ENCODE measurements around the gene VAT1L.

VAT1L gene

DNA sequence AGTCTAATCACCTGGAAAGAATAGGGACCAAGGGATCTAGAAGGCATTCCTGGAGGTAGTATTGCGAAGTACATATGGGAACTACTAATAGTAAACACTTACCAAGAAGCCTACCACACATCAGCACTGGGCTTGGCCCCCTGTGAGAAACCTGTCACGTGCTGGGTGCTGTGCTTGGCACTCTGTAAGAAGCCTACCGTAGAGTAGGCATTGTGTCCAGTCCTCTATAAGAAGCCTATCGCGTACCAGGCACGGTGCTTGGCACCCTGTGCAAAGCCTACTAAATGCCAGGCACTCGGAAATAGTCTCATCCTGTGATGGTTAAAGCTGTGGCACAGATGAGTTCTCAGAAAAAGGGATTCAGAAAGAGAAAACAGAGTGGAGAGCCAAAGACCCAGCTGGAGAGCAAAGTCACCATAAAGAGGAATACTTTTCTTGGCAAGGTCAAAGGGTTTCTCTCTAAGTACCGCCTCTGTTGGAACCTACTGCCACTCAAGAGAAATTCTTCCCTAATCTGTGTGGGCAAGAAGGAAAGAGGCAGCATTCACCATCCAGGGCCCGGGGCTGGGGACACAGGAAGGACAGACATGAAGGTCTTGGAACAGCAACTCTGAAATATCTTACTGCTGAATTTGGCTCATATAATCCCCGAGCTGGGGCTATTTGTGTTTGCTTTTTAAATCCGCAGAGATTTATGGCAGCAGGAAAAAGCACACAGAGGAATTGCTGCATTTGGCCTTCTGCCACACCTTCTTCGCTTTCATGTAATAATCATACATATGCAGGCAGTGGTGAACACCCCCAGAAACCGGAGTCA is 81.8 kb downstream of the VAT1L start:
- no peak for DNase-seq (ENCODE audit: low spot score)

DNA sequence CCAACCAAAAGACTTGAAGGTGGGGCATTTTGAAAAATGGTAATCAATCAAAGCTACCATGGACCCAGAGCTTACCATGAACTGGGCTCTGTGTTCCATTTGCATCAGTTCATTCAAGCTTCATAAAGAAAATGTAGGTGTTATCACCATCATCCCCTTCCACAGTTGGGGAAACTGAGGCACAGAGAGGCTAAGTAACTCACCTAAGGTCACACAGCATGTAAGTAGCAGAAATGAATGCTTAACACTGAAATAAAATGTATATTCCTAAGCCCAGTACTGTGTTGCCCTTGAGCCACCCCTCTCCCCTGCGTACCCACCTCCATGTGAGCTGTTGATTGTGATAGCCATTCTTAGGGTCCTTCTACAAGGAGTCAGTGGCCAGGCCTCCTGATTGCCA is 83.6 kb downstream of the VAT1L start:
- DNase-seq (ENCODE audit: low spot score) = no peak

DNA sequence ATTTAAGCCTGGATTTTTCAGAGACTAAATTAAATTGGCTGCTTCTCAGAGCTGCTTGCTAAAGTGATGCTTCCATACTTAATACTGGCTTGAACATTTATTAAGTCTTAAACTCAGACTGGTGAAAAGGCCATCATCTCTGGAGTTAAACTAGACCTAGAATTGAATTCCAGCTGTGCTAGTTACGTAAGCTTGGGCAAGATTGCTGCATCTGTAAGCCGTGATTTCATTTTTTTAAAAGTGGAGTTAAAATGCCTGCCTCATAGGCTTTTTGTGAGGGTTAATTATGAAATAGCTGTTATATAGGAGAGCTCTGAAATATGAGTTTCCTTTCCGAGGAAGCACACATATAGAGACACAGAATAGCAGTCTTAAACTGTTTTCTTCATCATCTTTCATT is 84.7 kb downstream of the VAT1L start:
- no peak for DNase-seq (ENCODE audit: low spot score)

DNA sequence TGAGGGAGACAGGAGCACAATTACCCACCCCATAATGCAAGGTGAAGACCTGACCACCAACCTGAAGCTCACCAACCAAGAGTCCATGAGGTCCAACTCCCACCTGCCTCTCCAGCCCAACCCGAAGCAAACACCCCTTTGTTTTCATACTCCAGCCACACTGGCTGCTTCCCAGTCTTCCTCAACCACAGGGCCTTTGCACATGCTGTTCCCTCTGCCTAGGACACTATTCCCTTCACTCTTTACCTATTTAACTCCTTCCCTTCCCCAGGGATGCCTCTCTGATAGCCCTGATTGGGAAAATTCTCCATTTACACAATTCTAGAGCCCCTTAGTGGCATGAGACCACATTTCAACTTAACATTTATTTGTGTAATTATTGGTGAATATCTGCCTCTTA is 86.0 kb downstream of the VAT1L start:
- no peak for DNase-seq (ENCODE audit: low spot score)

DNA sequence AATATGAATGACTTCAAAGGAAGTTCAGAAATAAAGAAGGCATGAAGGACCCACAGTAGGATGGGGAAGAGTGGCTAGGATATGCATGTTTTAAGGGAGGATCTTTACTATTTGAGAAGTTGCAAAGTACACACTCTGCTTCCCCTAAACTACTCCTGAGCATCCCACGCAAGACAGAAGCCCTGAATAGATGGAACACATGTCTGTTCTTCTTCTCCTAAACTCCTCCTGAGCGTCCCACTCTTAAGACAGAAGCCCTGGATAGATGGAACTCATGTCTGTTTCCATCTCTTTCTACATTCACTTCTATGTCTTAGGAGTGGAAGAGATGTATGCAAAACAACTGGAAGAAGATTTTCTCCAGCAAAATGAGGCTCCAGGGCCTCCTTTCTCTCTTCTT is 88.4 kb downstream of the VAT1L start:
- peak; percentile 52 for DNase-seq (ENCODE audit: low spot score)

DNA sequence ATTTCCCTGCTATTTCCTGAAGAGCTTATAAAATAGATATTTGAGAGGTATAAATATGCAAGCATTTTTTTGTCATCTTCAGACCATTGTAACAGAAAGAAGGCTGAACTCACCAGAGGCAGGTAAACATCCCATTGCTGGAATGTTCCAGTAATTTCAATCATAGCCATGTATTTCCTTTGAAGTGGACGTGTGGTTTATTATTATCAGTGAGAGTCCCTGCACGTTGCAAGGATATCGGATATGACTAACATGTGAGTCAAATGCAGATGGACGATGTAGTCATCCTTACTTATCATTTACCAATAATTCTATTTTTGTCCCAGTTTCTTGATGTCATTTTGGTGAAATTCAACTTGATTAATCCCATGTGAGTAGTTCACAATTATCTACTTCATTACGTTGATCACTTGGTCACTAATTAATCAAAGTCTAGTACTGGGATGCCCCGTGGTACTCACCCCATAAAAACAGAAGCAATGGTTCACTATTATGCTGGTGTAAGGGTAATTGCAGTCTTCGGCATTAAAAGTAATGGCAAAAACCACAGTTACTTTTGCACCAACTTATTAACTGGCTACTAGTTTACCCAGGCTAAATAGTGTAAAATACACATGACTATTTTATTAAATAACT is 89.5 kb downstream of the VAT1L start:
- DNase-seq (ENCODE audit: low spot score) = no peak

DNA sequence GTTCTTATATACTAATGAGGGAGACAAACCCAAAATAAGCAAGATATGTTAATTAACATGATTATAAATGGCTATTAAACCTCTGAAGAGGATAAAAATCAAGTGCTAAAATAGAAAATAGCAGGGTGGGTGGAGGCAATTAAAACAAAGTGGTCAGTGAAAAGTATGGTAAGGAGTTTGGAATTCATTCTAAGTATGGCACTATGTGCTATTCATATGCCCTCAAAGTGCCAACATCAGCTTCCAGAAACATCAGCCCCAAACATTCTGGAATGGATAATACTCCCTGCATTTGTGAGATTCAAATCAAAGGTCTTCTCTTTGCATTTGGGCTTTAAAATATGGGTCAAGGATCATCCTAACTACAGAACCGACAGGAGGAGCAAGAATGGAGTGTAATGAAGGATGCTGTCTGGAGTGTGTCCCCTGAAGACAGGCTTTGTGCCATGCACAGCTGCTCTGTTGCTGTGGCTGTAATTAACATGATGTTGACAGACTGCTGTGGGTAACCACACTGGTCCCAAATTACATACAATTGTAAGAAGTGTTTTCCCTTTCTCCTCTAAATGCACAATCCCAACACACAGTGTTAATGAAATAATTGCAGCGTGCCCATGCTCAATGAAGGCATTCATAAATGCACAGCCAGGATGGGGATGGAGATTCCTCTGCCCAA is 93.1 kb downstream of the VAT1L start:
- DNase-seq (ENCODE audit: low spot score) = no peak

DNA sequence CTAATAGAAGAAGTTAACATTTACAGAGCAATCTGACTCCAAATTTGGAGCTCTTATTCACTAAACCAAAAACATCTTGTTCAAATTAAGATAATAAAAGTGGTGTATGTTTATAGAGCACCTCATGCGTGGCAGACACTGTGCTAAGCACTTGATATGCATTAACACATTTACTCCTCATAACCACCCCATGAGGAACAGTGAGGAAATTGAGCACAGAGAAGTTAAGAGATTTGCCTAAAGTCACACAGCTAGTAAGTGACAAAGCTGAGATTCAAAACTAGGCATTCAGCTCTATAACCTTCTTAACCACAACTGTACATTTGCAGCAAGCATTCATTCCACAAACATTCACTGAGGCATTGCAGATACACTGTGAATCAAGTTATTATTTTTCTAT is 94.0 kb downstream of the VAT1L start:
- no peak for DNase-seq (ENCODE audit: low spot score)

DNA sequence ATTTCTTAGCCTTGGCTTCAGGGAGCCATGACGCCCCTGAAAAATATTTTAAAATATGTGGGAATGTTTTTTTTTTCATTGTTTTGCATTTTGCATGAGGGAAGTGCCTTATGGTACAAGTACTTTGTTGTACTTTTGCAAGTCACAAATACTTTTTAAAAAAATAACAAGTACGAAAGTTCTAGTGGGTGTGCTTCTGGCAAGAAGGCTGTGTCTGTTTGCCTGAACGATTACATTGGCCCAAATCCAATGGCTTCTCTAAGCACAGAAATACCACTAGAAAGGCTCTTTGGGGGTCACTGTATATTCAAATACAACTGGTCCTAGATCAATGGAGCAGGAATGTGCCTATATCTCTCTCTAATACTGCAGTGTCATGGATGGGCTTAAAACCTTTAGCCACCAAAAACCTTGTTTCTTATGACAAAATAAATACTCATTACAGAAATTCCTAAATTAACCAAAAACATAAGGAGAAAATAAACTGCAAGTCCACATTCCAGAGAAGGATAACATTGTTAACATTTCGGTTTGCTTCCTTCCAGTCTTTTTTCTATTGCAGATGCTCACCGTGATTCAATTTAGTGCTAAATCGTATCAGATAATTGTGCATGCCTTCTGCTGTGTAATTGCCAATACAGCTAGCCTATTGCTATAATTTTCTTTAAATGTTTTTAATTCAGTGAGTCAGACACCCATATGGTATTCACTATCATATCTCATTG is 97.4 kb downstream of the VAT1L start:
- no peak for DNase-seq (ENCODE audit: low spot score)

DNA sequence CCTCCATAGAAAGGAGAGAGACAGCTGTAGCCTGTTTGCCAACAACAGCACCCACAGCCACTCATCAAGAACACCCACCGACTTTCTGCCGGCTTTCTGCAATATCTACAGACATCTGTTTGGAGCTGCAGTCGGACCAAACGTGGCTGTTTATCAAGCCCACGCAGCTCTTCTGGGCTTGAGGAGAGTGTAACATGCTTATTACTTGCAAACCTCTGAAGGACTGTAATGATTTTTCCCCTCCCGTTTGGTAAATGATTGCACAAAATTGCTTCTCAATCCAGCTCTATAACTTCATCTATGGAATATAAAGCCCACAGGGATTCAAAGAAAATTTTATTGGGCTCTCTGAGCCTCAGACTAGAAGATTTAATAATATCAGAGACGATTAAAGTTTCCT is 100.5 kb downstream of the VAT1L start:
- DNase-seq (ENCODE audit: low spot score) = no peak

DNA sequence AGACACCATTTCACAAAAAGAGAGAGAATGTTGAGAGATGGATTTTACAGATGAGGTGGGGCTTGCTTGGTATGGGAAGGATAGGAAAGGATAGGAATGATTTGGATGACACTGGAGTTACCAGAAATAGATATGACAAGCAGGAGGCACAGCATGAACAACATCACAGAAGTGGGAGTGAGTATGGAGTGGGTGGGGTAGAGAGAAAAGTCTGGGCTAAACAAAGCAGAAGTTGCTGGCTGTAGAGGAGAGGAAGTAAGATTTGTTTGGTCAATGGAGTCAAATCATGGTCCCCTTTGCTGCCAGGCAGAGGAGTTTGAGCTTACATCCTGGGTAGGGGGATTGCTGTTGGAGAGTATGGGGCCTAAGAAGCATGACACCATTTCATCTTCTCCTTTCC is 101.7 kb downstream of the VAT1L start:
- DNase-seq (ENCODE audit: low spot score) = peak; percentile 42

DNA sequence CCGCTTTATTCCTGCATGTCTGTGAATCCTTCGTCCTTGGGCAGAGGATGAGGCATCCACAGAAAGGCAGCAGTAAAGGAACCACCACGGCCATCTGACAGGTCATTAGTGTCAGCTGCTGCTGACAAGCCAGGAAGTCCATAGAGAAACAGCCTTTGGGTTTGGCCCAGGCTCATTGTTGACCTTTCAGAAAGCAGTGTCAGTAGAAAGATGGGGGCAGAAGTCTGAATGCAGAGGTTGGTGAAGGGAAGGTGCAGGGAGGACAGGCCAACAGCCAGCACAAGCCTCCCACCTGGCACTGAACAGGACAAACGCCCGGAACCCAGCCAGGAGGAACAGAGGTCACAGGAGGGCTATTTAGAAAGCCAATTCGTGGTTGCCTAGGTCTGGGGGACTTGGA is 105.8 kb downstream of the VAT1L start:
- no peak for DNase-seq (ENCODE audit: low spot score)

DNA sequence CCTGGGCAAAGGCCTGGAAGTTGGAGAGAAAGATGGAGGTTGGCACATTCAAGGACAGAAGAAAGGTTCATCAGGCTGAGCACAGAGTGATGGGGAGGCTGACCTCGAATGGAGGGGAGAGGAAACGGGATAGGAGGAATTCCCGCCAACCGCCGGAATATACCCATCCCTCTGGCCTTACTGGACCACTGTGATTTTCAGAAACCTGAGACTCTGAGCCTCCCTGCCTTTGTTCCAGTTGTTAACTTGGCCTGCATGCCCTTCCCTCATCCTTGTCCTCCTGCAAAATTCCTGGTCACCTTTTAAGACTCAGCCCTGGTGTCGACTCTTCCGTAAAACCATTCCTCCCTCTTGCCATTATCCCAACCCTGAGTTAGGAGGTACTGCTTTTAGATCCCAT is 107.6 kb downstream of the VAT1L start:
- no peak for DNase-seq (ENCODE audit: low spot score)

DNA sequence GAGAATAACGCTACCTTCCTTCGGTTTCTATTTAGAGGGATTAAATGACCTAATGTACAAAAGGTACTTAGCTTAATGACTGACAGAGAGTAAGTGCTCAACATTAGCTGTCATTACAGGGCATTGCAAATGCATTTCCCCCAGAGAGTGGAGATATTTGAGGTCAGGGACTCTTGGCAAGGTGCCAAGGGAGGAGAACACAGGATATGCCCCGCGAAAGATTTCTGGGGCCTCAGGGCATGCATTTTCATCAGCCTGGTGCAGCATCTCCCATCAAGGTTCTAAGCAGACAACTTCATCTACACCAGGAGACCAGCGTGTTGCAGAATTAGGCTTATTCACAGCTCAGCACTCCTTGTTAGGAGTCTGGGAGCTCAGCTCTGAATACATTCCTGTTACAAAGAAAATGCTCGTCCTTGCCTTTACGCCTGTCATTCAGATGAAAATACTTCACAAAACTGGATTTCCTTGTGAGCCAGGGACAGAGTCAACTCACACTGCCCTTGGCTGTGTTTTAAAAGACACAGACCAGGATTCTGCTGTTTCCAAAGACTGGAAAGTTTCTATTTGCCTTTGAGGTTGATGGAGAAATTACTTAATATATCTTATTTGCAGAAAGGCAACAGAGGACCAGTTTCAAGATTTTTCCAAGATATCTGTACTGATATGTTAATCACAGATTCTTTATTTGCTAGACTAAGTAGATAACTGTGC is 108.2 kb downstream of the VAT1L start:
- DNase-seq (ENCODE audit: low spot score) = peak; percentile 39

DNA sequence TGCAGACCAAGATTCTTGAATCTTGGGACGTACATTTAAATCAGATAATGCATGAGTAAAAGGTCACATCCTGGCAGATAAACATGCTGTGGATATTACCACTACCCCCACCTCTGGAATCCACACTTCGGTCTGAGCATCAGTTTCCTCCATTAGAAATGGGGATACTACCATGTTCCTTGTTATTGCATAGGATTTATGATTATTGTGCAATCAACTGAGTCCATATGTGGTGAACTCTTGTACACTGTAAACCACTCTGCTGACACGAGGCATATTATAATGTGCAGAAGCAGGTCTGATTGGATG is 108.7 kb downstream of the VAT1L start:
- DNase-seq (ENCODE audit: low spot score) = no peak

DNA sequence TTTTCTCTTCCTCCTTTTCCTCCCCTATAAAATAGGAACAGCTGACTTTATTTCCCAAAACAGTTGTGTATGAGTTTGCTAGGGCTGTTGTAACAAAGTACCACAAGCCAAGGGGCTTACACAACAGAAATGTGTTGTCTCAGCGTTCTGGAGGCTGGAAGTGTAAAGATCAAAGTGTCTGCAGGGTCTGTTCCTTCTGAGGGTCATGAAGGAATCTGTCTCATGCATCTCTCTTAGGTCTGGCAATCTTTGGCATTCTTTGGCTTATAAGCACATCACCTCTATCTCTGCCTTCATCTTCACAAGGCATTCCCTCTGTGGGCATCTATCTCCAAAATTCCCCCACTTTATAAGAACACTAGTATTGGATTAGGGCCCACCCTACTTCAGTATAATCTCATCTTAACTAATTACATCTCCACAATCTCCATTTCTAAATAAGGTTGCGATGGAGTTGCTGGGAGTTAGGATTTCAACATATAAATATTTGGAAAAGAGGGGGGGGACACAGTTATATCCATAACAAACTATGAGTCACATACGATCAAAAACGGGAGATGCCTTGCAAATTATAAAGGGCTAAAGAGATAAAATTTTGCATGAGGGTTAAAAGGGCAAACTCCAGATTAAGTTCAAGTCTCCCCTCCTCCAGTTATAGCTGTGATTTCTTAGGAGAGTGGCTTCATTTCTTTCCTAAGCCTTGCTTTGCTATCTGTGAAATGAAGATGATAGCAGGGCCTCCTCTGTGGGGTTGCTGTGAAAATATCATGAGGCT is 109.7 kb downstream of the VAT1L start:
- DNase-seq (ENCODE audit: low spot score) = no peak

DNA sequence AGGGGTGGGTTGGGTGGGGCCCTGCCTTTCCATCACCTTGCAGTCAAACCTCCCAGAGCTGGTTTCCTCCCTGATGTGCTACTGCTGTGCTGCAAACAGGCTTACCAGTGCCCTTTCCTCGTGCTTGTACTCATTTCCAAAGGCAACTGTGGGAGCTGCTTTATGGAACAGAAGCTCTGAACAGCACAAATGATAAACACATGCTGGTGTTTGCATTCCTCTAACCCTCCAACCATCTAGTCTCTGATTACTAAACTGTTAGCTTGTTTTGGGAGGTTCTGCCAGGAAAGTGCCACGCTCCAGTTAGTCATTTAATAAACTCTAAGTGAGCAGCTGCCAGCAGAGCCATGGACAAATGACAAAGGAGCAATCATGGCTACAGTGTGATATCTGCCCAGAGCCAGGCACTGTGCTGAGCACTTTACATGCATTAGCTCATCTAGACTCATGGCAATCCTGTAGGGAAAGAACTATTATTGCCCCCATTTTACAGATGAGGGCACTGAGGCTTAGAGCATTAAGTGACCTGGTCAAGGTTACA is 110.4 kb downstream of the VAT1L start:
- DNase-seq (ENCODE audit: low spot score) = peak; percentile 23

DNA sequence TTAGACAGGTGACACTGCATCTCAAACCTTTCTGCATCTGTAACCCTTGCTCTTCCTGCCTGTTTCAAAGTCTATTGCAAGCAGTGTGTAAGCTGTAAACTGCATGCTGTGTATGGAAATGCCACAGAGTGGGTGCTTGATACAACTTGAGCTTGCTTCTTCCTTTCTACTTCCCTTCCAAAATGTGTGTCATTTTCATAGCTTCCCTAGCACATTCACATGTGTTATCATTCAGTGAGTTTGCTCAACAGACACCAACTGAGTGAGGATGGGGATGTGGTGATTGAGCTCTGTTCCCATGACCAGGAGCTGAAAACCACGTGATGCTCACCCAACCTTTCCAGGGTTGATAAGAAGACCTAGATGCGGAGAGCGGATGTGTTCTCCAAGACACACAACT is 111.1 kb downstream of the VAT1L start:
- DNase-seq (ENCODE audit: low spot score) = no peak

DNA sequence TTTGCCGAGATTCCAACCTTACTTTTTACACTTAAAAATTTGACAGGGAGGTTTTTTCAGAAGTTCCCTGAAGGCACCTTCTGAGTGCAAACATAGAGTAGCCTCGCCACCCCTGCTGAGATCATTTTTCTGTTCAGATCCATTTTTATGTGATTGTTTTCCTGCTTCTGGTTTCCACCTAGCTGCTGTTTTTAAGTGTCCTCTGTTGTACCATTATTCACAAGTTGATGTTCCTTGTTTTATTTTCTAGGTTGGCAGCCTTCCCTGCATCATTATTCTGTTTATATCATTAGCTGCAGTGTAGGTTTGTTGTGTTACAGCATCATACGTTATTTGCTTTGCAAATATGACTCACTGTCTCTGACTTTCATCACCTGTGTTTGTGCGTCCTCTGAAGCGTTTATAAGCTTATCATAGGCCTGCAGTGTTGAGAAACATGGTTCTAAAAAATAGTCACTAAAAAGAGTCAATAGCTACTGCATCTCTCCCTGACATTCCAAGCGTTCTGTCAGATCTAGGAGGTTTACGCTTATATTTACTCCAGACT is 117.1 kb downstream of the VAT1L start:
- DNase-seq (ENCODE audit: low spot score) = no peak

DNA sequence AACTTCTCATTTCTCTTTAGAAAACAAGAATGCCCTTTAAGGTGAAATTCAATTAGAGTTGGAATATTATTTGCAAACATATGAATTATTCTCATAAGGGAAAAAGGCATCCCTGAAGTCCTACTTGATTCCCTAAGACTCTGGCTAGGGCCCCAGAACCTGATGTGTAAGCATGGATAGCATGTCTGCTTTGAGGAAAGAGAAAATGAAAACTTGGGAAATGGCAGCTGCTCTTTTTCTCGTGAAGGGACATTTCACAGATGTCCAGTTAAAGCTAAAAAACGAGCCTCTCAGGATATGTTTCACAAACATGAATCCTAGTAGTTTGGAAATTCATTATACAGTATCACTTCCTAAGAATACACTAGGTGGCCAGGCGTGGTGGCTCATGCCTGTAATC is 121.7 kb downstream of the VAT1L start:
- DNase-seq (ENCODE audit: low spot score) = no peak

DNA sequence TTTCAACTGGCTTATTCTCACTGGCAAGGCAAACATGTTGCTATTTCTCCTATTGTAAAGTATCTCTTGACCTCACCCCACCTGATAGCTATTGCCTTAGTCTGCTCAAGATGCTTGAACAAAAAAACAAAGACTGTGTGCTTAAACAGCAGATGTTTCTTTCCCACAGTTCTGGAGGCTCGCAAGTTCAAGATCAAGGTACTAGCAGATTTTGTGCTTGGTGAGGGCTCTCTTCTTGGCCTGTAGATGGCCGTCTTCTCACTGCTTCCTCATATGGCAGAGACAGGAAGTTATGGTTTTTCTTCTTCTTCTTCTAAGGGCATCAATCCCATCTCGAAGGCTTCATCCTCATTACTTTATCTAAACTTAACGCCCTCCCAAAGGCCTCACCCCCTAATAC is 124.3 kb downstream of the VAT1L start:
- no peak for DNase-seq (ENCODE audit: low spot score)
